Lower leg skin (tissue), 3 donors: Measurements from ENCODE around the gene ERICH3.

Experiments
- CTCF ChIP-seq, 3 donors: fragments of 450-650 bp; IDR thresholded peaks; one replicate each; pipeline ENCODE4 v1.5.1; 2016; ENCODE audit warnings: antibody characterized with exemption in 3 of 3, mild to moderate bottlenecking in 3 of 3, moderate library complexity in 2 of 3
- POLR2A ChIP-seq, 2 donors: fragments of 450-650 bp; IDR thresholded peaks; one replicate each; pipeline ENCODE4 v1.6.1; 2016 to 2017; ENCODE audit warnings: antibody characterized with exemption in 2 of 2, mild to moderate bottlenecking in 1 of 2, moderate library complexity in 1 of 2

- TF ChIP-seq POLR2A (IDR thresholded peaks at IDR 0.05) (no peak), CTCF (IDR thresholded peaks at IDR 0.05) (no peak)
Observed at GRCh38 chr1:74654708-74655107, 18.9 kb downstream of the ERICH3 start.
